Measurements from ENCODE around the gene ENAH.
"Not testable (repeated sequence)": the region's sequence is repeated elsewhere in the genome, so short reads cannot be mapped to it uniquely, and the experiment has no call there.

The ENAH gene

GRCh38 chr1:225638853-225639252 is 14.1 kb downstream of the ENAH start:
- DNase-seq: no peak

- DNase-seq: no peak
Measured at GRCh38 chr1:225637651-225638199, 15.2 kb downstream of the ENAH start.

- not testable (repeated sequence) for DNase-seq
Measured at GRCh38 chr1:225636992-225637391, 15.9 kb downstream of the ENAH start.

GRCh38 chr1:225635649-225636048 is 17.3 kb downstream of the ENAH start:
- no peak for DNase-seq

GRCh38 chr1:225632836-225633235 is 20.1 kb downstream of the ENAH start:
- DNase-seq: not testable (repeated sequence)

- no peak for DNase-seq
Measured at GRCh38 chr1:225631021-225631663, 21.8 kb downstream of the ENAH start.

- DNase-seq: no peak
Measured at GRCh38 chr1:225629483-225629882, 23.4 kb downstream of the ENAH start.

- DNase-seq: not testable (repeated sequence)
Measured at GRCh38 chr1:225628794-225629193, 24.1 kb downstream of the ENAH start.

GRCh38 chr1:225627304-225627947 is 25.5 kb downstream of the ENAH start:
- DNase-seq: no peak

- DNase-seq: no peak
Measured at GRCh38 chr1:225626698-225627097, 26.2 kb downstream of the ENAH start.

- no peak for DNase-seq
Measured at GRCh38 chr1:225617956-225618355, 35.0 kb downstream of the ENAH start.

GRCh38 chr1:225617479-225617878 is 35.4 kb downstream of the ENAH start:
- DNase-seq: no peak

- DNase-seq: not testable (repeated sequence)
Measured at GRCh38 chr1:225615403-225615790, 37.5 kb downstream of the ENAH start.

- no peak for DNase-seq
Measured at GRCh38 chr1:225613006-225613405, 39.9 kb downstream of the ENAH start.

GRCh38 chr1:225612287-225612686 is 40.6 kb downstream of the ENAH start:
- DNase-seq: no peak

- DNase-seq: no peak
Measured at GRCh38 chr1:225611537-225612223, 41.2 kb downstream of the ENAH start.

GRCh38 chr1:225610539-225610938 is 42.4 kb downstream of the ENAH start:
- no peak for DNase-seq

GRCh38 chr1:225608014-225608796 is 44.7 kb downstream of the ENAH start:
- DNase-seq: no peak

- no peak for DNase-seq
Measured at GRCh38 chr1:225607355-225607754, 45.6 kb downstream of the ENAH start.

- no peak for DNase-seq
Measured at GRCh38 chr1:225603538-225604354, 49.2 kb downstream of the ENAH start.

GRCh38 chr1:225602590-225603206 is 50.2 kb downstream of the ENAH start:
- no peak for DNase-seq
